Sigmoid colon (tissue), 7 donors: ENCODE results near the gene DCHS1. TPM values are rescaled to one million over a fixed set of nuclear protein-coding genes. Genes with fewer than 3 reads are reported as not detected.
A peak's percentile ranks its signal among the peaks of the same experiment; 100 is the strongest.

Experiments
- DNase-seq: peaks from one replicate; pipeline ENCODE4 v3.0.0-alpha.2; 2019
- H3K27ac ChIP-seq, 4 donors: fragments of 200-600 bp; sonication (generic); one replicate each; pipeline ENCODE4 v1.5.1; 2016 to 2019; ENCODE audit warnings: mild to moderate bottlenecking in 1 of 4
- H3K27me3 ChIP-seq, 3 donors: fragments of 200-600 bp; sonication (generic); one replicate each; pipeline ENCODE4 v1.5.1; 2019; ENCODE audit warnings: mild to moderate bottlenecking in 1 of 3
- H3K36me3 ChIP-seq, 4 donors: fragments of 200-600 bp; sonication (generic); one replicate each; pipeline ENCODE4 v1.5.1; 2016 to 2019
- H3K4me1 ChIP-seq, 4 donors: fragments of 200-600 bp; sonication (generic); one replicate each; pipeline ENCODE4 v1.5.1; 2017 to 2019
- H3K4me3 ChIP-seq, 4 donors: fragments of 200-600 bp; sonication (generic); one replicate each; pipeline ENCODE4 v1.5.1; 2017 to 2019; ENCODE audit warnings: mild to moderate bottlenecking in 2 of 4, moderate library complexity in 1 of 4
- H3K9me3 ChIP-seq, 4 donors: fragments of 200-600 bp in 3 of 4; sonication (generic) in 3 of 4; one replicate each; pipeline versions ENCODE4 v1.5.1 to v1.6.1; 2013 to 2019
- CTCF ChIP-seq, 4 experiments: fragments of 450-650 bp in 3 of 4; fragments of 200-600 bp in 1 of 4; IDR thresholded peaks; one replicate each; pipeline ENCODE4 v1.5.1; 2016 to 2019; ENCODE audit warnings: antibody characterized with exemption in 4 of 4, mild to moderate bottlenecking in 3 of 4, moderate library complexity in 2 of 4
- EP300 ChIP-seq, 4 donors: sonication (generic); formaldehyde crosslinking; IDR thresholded peaks; one replicate each; pipeline ENCODE4 v1.6.1; 2017; ENCODE audit warnings: antibody characterized with exemption in 4 of 4
- POLR2A ChIP-seq, 2 donors: fragments of 450-650 bp; IDR thresholded peaks; one replicate each; pipeline ENCODE4 v1.6.1; 2016; ENCODE audit warnings: antibody characterized with exemption in 2 of 2, mild to moderate bottlenecking in 2 of 2, moderate library complexity in 2 of 2
- POLR2AphosphoS5 ChIP-seq, 4 donors: sonication (generic); formaldehyde crosslinking; IDR thresholded peaks; one replicate each; pipeline ENCODE4 v1.6.1; 2017; ENCODE audit warnings: antibody characterized with exemption in 4 of 4
- WGBS, 2 donors: extraction: QIAGEN DNeasy Blood & Tissue Kit; methylation state at CpG; one replicate each; pipeline ENCODE4 v1.1.7; 2013; 5-methylcytosine and 5-hydroxymethylcytosine counted together
- intact Hi-C: fragments of 100-400 bp; cut with DNase I; formaldehyde crosslinking; loops from one replicate; pipeline ENCODE4 v1.15.1; 2023
- polyA plus RNA-seq, 3 donors: library from polyadenylated mRNA; stranded (reverse); fragments of 200-250 nt; gene quantifications; one replicate each; pipeline ENCODE4 v1.2.3, GENCODE V29; 2013
- total RNA-seq, 4 donors: library from RNA; depleted of rRNA; stranded (reverse); fragments of >200 nt; gene quantifications; one replicate each; pipeline ENCODE4 v1.1.0, GENCODE V29; 2016
- donor health status: healthy with polysubstance abuse.
- donor health status: Bipolar disorder and iron deficiency.
- donor health status: healthy.

DCHS1 gene
- total and polyA plus RNA-seq, 7 donors, result under 0.01 to 57.1 (median 21.7) TPM

- Histone ChIP-seq H3K36me3 (no peaks in the 10 kb centered on the region), H3K27ac (peak overlapping the region in 1 of 4 donors; percentile 73), H3K4me1 (peaks cover 0 to 67% (median 50%) of the 10 kb centered on the region in 4 donors), H3K4me3 (no peak overlapping the region), H3K9me3 (no peaks in the 10 kb centered on the region), H3K27me3 (no peaks in the 10 kb centered on the region)
- DNase-seq, result no peak
- 60 to 79% methylated on average over 6 of the region's 6 CpGs for WGBS, 2 donors
- intact Hi-C loops, result no loop called here
- TF ChIP-seq POLR2A (IDR thresholded peaks at IDR 0.05) (no peak), POLR2AphosphoS5 (IDR thresholded peaks at IDR 0.05) (no peak), CTCF (IDR thresholded peaks at IDR 0.05) (no peak), EP300 (IDR thresholded peaks at IDR 0.05) (no peak)
These were observed 4.6 kb downstream of the DCHS1 start for GRCh38 chr11:6650980-6651379.

DNA sequence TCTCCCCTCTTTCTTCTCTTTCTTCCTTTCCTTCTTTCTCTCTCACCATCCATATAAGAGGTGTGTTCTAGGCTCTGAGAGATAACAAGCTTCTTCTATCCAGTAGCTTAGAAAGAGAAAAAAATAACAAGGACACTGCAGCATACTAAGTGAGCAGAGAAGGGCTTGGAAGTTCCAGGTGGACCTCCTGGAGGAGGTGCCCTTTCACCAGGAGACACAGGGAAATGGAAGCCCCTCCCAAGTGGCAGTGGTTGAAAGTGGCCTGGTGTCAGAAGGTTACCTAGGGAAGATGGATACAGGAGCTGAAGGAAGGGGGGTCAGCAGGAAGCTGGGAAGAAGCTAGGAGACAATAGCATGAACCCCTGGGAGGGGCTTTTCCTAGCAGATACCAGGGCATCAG is 5.5 kb downstream of the DCHS1 start:
- H3K27me3 ChIP-seq, result no peaks in the 10 kb centered on the region
- DNase-seq, result no peak
- intact Hi-C loops, result no loop called here

DNA sequence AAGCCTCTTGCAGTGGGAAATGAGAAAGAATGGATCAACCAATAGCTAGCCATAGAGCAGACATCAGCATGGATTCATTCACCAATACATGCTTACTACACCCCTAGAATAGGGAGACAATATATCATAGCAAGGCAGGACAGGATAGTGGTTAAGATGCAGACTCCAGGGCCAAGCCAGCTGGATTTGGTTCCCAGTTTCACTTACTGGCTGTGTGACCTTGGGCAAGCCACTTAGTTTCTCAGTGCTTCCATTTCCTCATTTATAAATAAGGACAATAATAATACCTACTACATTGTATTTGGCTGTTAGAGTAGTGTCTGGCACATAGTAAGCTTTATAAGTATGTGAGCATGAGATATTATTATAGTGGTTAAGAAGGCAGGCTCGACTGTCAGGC is 7.1 kb downstream of the DCHS1 start:
- Histone ChIP-seq H3K9me3 (no peaks in the 10 kb centered on the region), H3K27me3 (no peaks in the 10 kb centered on the region), H3K27ac (peak overlapping the region in 3 of 4 donors; percentile 70 to 73 (median 73)), H3K4me3 (no peak overlapping the region), H3K4me1 (peaks cover 0 to 53% (median 45%) of the 10 kb centered on the region in 4 donors), H3K36me3 (peaks cover 0 to 10% (median 5%) of the 10 kb centered on the region in 4 donors)
- intact Hi-C loops, result no loop called here
- WGBS, 2 donors, result 62 to 67% methylated on average over 1 of the region's 1 CpG
- peak; percentile 61 for DNase-seq
- no peak for TF ChIP-seq POLR2A (IDR thresholded peaks at IDR 0.05)
- TF ChIP-seq CTCF (IDR thresholded peaks at IDR 0.05), result no peak
- no peak for TF ChIP-seq POLR2AphosphoS5 (IDR thresholded peaks at IDR 0.05)
- no peak for TF ChIP-seq EP300 (IDR thresholded peaks at IDR 0.05)

More for the DNA sequence above, 5.5 kb downstream of the DCHS1 start:
- TF ChIP-seq CTCF (IDR thresholded peaks at IDR 0.05), result no peak
- TF ChIP-seq POLR2AphosphoS5 (IDR thresholded peaks at IDR 0.05), result no peak
- TF ChIP-seq POLR2A (IDR thresholded peaks at IDR 0.05), result no peak
- no peak for TF ChIP-seq EP300 (IDR thresholded peaks at IDR 0.05)
- H3K4me3 ChIP-seq, result no peak overlapping the region
- peaks cover 0 to 69% (median 56%) of the 10 kb centered on the region in 4 donors for H3K4me1 ChIP-seq
- H3K27ac ChIP-seq, result peak overlapping the region in 1 of 4 donors; percentile 73
- no peaks in the 10 kb centered on the region for H3K9me3 ChIP-seq
- peaks cover 0 to 7% (median 2%) of the 10 kb centered on the region in 4 donors for H3K36me3 ChIP-seq

DNA sequence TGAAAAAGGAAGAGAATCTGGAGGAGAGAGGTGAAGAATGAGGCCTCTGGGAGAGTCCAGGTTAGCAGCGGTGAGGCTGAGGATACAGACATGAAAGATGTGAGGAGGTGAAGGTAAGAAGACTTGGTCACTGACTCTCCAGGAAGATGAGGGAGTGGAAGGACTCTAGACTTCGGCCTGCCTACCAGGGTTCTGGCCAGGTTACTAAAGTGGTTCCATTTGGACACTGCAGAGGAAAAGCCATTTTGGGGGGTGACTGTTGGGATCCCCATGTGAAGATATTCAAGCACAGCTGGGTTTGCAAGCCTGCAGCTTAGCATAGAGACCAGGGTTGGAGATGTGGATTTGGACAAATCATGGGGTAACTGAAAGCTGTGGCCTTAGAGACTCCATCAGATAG is 7.8 kb downstream of the DCHS1 start:
- Histone ChIP-seq H3K4me1 (peaks cover 0 to 47% (median 43%) of the 10 kb centered on the region in 4 donors), H3K27ac (peak overlapping the region; percentile 70 to 73 (median 72)), H3K27me3 (no peaks in the 10 kb centered on the region), H3K9me3 (no peaks in the 10 kb centered on the region), H3K36me3 (peaks cover 0 to 10% (median 5%) of the 10 kb centered on the region in 4 donors), H3K4me3 (no peak overlapping the region)
- DNase-seq, result peak; percentile 54
- WGBS, 2 donors, result 95% methylated on average over 2 of the region's 2 CpGs
- intact Hi-C loops, result no loop called here
- no peak for TF ChIP-seq POLR2A (IDR thresholded peaks at IDR 0.05)
- TF ChIP-seq EP300 (IDR thresholded peaks at IDR 0.05), result no peak
- TF ChIP-seq CTCF (IDR thresholded peaks at IDR 0.05), result no peak
- TF ChIP-seq POLR2AphosphoS5 (IDR thresholded peaks at IDR 0.05), result no peak
